Endothelial cell (in vitro differentiated cells): ENCODE measurements around the gene ZNF418. TPM values are rescaled to one million over a fixed set of nuclear protein-coding genes. Genes with fewer than 3 reads are reported as not detected.
"Not testable (repeated sequence)": the region's sequence is repeated elsewhere in the genome, so short reads cannot be mapped to it uniquely, and the experiment has no call there.

Source experiments
- DNase-seq: peaks from one replicate; pipeline ENCODE4 v3.0.0; 2021; ENCODE audit warnings: low spot score
- H3K27ac Mint-ChIP-seq: one replicate; pipeline ENCODE4 v1.8.0; 2021; ENCODE audit warnings: mixed read lengths, inconsistent platforms; ENCODE audit not compliant: unreplicated experiment
- H3K27me3 Mint-ChIP-seq: one replicate; pipeline ENCODE4 v1.8.0; 2021; ENCODE audit warnings: mild to moderate bottlenecking, moderate library complexity, mixed read lengths, inconsistent platforms; ENCODE audit not compliant: unreplicated experiment
- H3K36me3 Mint-ChIP-seq: one replicate; pipeline ENCODE4 v1.8.0; 2021; ENCODE audit warnings: mild to moderate bottlenecking, low read depth, mixed read lengths, inconsistent platforms; ENCODE audit not compliant: unreplicated experiment
- H3K4me1 Mint-ChIP-seq: one replicate; pipeline ENCODE4 v1.8.0; 2021; ENCODE audit warnings: mild to moderate bottlenecking, mixed read lengths, inconsistent platforms; ENCODE audit not compliant: unreplicated experiment
- H3K4me3 Mint-ChIP-seq: one replicate; pipeline ENCODE4 v1.8.0; 2021; ENCODE audit warnings: mild to moderate bottlenecking, mixed read lengths, inconsistent platforms; ENCODE audit not compliant: unreplicated experiment
- H3K9me3 Mint-ChIP-seq: one replicate; pipeline ENCODE4 v1.8.0; 2021; ENCODE audit warnings: mixed read lengths, inconsistent platforms; ENCODE audit not compliant: unreplicated experiment
- CTCF ChIP-seq: fragments of 200-600 bp; sonication (generic); IDR thresholded peaks from one replicate; pipeline ENCODE4 v1.5.0; 2021; ENCODE audit warnings: antibody characterized with exemption; ENCODE audit not compliant: unreplicated experiment
- total RNA-seq: library from RNA; stranded (reverse); fragmentation: NEBNext Ultra II Directional; extraction: Animal tissue kit (Norgen Biotek cat#: 25700); gene quantifications from one replicate; pipeline ENCODE4 v1.2.1, GENCODE V29; 2021; ENCODE audit not compliant: unreplicated experiment

The ZNF418 gene
- total RNA-seq, 1 donor from 2014 or later: 14.0 TPM

- peaks cover 21% of the 10 kb centered on the region for H3K4me1 Mint-ChIP-seq
- no peak for DNase-seq
- H3K36me3 Mint-ChIP-seq: peaks cover 9% of the 10 kb centered on the region
- H3K27me3 Mint-ChIP-seq: peaks cover 6% of the 10 kb centered on the region
- peak overlapping the region; percentile 72 for H3K4me3 Mint-ChIP-seq
- peak overlapping the region; percentile 48 for H3K27ac Mint-ChIP-seq
- no peaks in the 10 kb centered on the region for H3K9me3 Mint-ChIP-seq
- TF ChIP-seq CTCF: no peak
These were observed 49.2 kb downstream of the ZNF418 start for GRCh38 chr19:57886046-57886445.

- H3K27me3 Mint-ChIP-seq, DNase-seq, H3K27ac Mint-ChIP-seq, H3K4me1 Mint-ChIP-seq: not testable (repeated sequence)
- Mint-ChIP-seq H3K9me3 (peaks cover 11% of the 10 kb centered on the region), H3K36me3 (peaks cover 68% of the 10 kb centered on the region), H3K4me3 (peak overlapping the region; percentile 74)
These were observed 61.1 kb downstream of the ZNF418 start for GRCh38 chr19:57873883-57874799.

- peaks cover 5% of the 10 kb centered on the region for H3K4me1 Mint-ChIP-seq
- H3K27ac Mint-ChIP-seq: no peak overlapping the region
- no peak for TF ChIP-seq CTCF
- H3K4me3 Mint-ChIP-seq: no peak overlapping the region
- H3K27me3 Mint-ChIP-seq: peaks cover 9% of the 10 kb centered on the region
- DNase-seq: no peak
- peaks cover 11% of the 10 kb centered on the region for H3K9me3 Mint-ChIP-seq
- H3K36me3 Mint-ChIP-seq: peaks cover 67% of the 10 kb centered on the region
These were observed 62.8 kb downstream of the ZNF418 start for GRCh38 chr19:57872450-57872849.

Other genes starting within 250 kb of the ZNF418 start
- gene ZNF154, start 226.2 kb downstream of the ZNF418 start, total RNA-seq: 23.2 TPM
- 12.2 TPM for gene ZNF671, start 207.8 kb downstream of the ZNF418 start, total RNA-seq
- 22.6 TPM for gene ZNF776, start 188.6 kb downstream of the ZNF418 start, total RNA-seq
- gene ZNF586, start 165.7 kb downstream of the ZNF418 start, total RNA-seq: 19.6 TPM
- gene ZNF552, start 120.5 kb downstream of the ZNF418 start, total RNA-seq: 7.0 TPM
- 24.5 TPM for gene ZNF587B, start 105.1 kb downstream of the ZNF418 start, total RNA-seq
- gene ZNF587, start 85.5 kb downstream of the ZNF418 start, total RNA-seq: 36.8 TPM
- gene ZNF814, start 46.4 kb downstream of the ZNF418 start, total RNA-seq: 22.3 TPM
- 16.7 TPM for gene ZNF417, start 18.8 kb downstream of the ZNF418 start, total RNA-seq
- 10.4 TPM for gene ZNF256, start 12.3 kb upstream of the ZNF418 start, total RNA-seq
- gene C19orf18, start 39.1 kb upstream of the ZNF418 start, total RNA-seq: 1.8 TPM
- 22.3 TPM for gene ZNF606, start 67.4 kb upstream of the ZNF418 start, total RNA-seq
- gene ZSCAN1, start 98.6 kb upstream of the ZNF418 start, total RNA-seq: not detected
- gene ZNF135, start 123.9 kb upstream of the ZNF418 start, total RNA-seq: 1.1 TPM
- 47.7 TPM for gene ZSCAN18, start 162.8 kb upstream of the ZNF418 start, total RNA-seq
- 14.9 TPM for gene ZNF329, start 215.4 kb upstream of the ZNF418 start, total RNA-seq
- 21.4 TPM for gene ZNF274, start 247.7 kb upstream of the ZNF418 start, total RNA-seq